Measurements from ENCODE around the gene ENPP5. TPM values are rescaled to one million over a fixed set of nuclear protein-coding genes. Genes with fewer than 3 reads are reported as not detected.
A peak's percentile ranks its signal among the peaks of the same experiment; 100 is the strongest.

Gene ENPP5, protein sequence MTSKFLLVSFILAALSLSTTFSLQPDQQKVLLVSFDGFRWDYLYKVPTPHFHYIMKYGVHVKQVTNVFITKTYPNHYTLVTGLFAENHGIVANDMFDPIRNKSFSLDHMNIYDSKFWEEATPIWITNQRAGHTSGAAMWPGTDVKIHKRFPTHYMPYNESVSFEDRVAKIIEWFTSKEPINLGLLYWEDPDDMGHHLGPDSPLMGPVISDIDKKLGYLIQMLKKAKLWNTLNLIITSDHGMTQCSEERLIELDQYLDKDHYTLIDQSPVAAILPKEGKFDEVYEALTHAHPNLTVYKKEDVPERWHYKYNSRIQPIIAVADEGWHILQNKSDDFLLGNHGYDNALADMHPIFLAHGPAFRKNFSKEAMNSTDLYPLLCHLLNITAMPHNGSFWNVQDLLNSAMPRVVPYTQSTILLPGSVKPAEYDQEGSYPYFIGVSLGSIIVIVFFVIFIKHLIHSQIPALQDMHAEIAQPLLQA
- 0.12 to 0.28 TPM in 2 of 3 replicates, not detected in the other for total RNA-seq
- long read RNA-seq, result 0 reads

DNA sequence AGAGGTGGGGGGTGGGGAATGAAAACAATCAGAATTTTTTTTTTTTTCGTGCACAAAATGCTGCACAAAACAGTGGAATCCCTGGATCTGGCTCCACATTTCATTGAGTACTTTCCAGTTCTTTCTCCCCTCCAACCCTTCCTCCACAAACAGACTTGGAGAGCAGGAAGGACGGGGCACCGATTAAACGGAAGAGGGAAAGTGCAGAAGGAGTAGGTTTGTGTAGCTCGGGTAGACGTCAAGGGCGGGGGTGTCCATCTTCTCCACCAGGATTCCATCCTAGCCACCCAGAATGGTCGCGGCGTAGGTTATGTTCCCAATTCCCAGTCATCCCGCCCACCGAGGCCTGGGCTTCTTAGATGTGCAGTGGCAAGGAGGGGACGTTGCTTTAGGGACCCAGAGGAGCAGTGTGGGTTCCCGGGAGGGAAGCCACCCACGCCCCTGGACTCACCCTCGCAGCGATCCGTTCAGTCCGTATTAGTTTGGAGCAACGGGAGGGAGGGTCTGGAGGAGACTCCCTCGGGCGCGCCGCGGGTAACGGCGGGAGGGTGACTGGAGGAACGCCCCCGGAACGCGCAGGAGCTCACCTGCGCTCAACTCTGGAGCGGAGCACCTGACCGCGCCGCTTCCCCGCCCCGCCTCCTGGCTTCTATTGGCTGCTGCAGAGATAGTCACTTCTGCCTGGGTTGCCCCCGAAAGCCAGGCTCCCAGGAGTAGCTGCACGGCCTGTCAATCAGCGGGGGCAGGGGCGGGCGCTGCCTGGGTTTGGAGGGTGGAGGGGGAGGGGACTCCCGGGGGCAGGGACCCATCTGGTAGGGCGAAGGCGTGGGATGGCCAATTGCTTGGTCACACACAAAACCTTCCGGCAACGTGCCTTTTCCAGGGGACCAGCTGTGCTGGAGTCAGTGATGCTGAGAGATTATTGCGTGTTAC lies at the start of gene ENPP5:
TSS of gene ENPP5 (minus strand) at position 624 of the 933 bp plus-strand sequence. CDS start 2,718 bp downstream, outside the sequence.
- H3K4me1 Mint-ChIP-seq (ENCODE audit: low read depth), result peaks cover 8% of the 10 kb centered on the region
- no peak within 1 kb of the TSS for H3K27ac Mint-ChIP-seq (ENCODE audit: unreplicated experiment)
- peak within 1 kb of the TSS; percentile 66 for H3K4me3 Mint-ChIP-seq (ENCODE audit: unreplicated experiment)
- TF ChIP-seq, protein P1, sequence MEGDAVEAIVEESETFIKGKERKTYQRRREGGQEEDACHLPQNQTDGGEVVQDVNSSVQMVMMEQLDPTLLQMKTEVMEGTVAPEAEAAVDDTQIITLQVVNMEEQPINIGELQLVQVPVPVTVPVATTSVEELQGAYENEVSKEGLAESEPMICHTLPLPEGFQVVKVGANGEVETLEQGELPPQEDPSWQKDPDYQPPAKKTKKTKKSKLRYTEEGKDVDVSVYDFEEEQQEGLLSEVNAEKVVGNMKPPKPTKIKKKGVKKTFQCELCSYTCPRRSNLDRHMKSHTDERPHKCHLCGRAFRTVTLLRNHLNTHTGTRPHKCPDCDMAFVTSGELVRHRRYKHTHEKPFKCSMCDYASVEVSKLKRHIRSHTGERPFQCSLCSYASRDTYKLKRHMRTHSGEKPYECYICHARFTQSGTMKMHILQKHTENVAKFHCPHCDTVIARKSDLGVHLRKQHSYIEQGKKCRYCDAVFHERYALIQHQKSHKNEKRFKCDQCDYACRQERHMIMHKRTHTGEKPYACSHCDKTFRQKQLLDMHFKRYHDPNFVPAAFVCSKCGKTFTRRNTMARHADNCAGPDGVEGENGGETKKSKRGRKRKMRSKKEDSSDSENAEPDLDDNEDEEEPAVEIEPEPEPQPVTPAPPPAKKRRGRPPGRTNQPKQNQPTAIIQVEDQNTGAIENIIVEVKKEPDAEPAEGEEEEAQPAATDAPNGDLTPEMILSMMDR (IDR thresholded peaks at IDR 0.05), result no peak
- DNase-seq (ENCODE audit: low spot score), result no peak
- no peaks in the 10 kb centered on the region for H3K9me3 Mint-ChIP-seq (ENCODE audit: low read depth)
- H3K27me3 Mint-ChIP-seq (ENCODE audit: low read depth), result peaks cover 47% of the 10 kb centered on the region
- no peaks in the 10 kb centered on the region for H3K36me3 Mint-ChIP-seq (ENCODE audit: low read depth)

DNA sequence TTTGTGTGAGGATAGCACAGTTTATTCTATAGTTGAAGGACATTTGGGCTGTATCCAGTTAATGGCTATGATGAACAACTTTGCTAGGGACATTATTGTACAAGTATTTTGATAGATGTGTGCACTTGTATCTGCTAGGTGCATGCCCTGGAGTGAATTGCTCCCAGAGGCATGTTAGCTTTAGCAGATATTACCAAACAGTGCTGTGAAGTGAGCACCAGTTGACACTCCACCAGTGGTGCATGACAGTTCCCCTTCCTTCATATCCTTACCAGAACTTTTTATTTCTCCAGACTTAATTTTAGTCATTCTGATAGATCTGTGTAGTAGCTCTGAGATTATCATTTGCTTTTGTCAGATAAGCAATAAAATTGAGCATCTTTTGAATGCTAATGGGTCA lies 48.9 kb upstream of the ENPP5 start:
- Mint-ChIP-seq H3K4me3 (ENCODE audit: unreplicated experiment) (no peak overlapping the region), H3K9me3 (ENCODE audit: low read depth) (no peaks in the 10 kb centered on the region), H3K27me3 (ENCODE audit: low read depth) (peaks cover 16% of the 10 kb centered on the region), H3K27ac (ENCODE audit: unreplicated experiment) (no peak overlapping the region), H3K4me1 (ENCODE audit: low read depth) (no peaks in the 10 kb centered on the region), H3K36me3 (ENCODE audit: low read depth) (no peaks in the 10 kb centered on the region)
- TF ChIP-seq, protein P1 (IDR thresholded peaks at IDR 0.05), result no peak
- no peak for DNase-seq (ENCODE audit: low spot score)

DNA sequence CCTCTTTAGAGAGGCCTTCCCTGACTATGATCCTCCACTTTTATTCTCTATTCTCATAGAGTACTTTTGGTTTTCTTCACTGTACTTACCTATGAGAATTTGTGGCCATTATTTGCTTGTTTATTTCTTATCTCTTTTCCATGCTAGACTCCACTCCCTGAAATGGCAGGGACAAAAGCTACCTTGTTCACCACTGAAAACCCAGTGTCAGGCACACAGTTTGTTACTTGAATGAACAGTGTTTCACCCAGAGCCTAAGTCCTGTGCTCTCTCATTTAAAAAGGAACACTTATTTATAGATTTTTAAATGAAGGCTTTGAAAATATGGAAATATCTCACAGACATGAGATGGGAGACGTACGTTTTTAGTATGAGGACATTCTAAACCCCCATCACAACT lies 47.7 kb upstream of the ENPP5 start:
- no peak overlapping the region for H3K4me3 Mint-ChIP-seq (ENCODE audit: unreplicated experiment)
- H3K4me1 Mint-ChIP-seq (ENCODE audit: low read depth), result no peaks in the 10 kb centered on the region
- H3K27me3 Mint-ChIP-seq (ENCODE audit: low read depth), result peaks cover 19% of the 10 kb centered on the region
- H3K36me3 Mint-ChIP-seq (ENCODE audit: low read depth), result no peaks in the 10 kb centered on the region
- no peak overlapping the region for H3K27ac Mint-ChIP-seq (ENCODE audit: unreplicated experiment)
- DNase-seq (ENCODE audit: low spot score), result no peak
- TF ChIP-seq, protein P1 (IDR thresholded peaks at IDR 0.05), result no peak
- peaks cover under 1% of the 10 kb centered on the region for H3K9me3 Mint-ChIP-seq (ENCODE audit: low read depth)

DNA sequence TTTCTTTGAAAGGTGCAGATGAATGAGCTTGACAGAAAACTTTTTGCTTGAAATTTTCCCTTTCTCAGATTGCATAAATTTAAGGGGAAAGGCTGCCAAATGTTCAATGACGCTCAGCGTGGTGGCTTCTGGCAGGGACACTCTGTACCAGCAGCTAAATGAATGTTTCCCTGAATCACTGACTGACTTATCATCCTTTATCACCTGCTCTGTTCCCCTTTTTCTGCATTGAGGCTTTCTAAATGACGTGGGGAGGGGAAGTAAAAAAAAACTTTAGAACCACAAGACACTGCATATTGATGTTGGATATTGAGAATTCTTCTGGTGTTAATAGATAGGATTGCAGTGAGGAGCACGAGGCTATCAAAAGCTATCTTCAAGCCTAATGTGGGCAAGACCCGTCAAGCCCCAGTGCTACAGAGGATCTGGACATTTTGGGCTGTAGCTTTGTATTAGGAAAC lies 46.9 kb upstream of the ENPP5 start:
- H3K4me1 Mint-ChIP-seq (ENCODE audit: low read depth), result no peaks in the 10 kb centered on the region
- no peak for DNase-seq (ENCODE audit: low spot score)

More for the DNA sequence above, 46.9 kb upstream of the ENPP5 start:
- TF ChIP-seq, protein P1 (IDR thresholded peaks at IDR 0.05), result no peak
- Mint-ChIP-seq H3K27me3 (ENCODE audit: low read depth) (peaks cover 19% of the 10 kb centered on the region), H3K27ac (ENCODE audit: unreplicated experiment) (no peak overlapping the region), H3K36me3 (ENCODE audit: low read depth) (no peaks in the 10 kb centered on the region), H3K4me3 (ENCODE audit: unreplicated experiment) (no peak overlapping the region), H3K9me3 (ENCODE audit: low read depth) (peaks cover 2% of the 10 kb centered on the region)

All from chondrocyte (in vitro differentiated cells).